Activated CD4-positive, alpha-beta T cell treated with anti-CD3 and anti-CD28 coated beads, Interleukin-2, amount 10 ng/mL, durations not matched to agents 7 days and 5 days (primary cell): Measurements from ENCODE around the gene PPP1R12B. TPM values are rescaled to one million over a fixed set of nuclear protein-coding genes. Genes with fewer than 3 reads are reported as not detected.
"Not testable (repeated sequence)": the region's sequence is repeated elsewhere in the genome, so short reads cannot be mapped to it uniquely, and the experiment has no call there.

Source experiments
- CTCF ChIA-PET: fragments of 350-600 bp; sonication (Branson Sonifier 250); formaldehyde crosslinking; loops from one replicate; lab custom pipeline; 2021; ENCODE audit warnings: antibody characterized with exemption; lab: Charles Lee
- POLR2A ChIA-PET: fragments of 350-600 bp; sonication (Branson Sonifier 250); formaldehyde crosslinking; loops from one replicate; lab custom pipeline; 2021; ENCODE audit warnings: antibody characterized with exemption; lab: Charles Lee
- DNase-seq: peaks from one replicate; pipeline ENCODE4 v3.0.0-alpha.2; 2020
- H3K27ac Mint-ChIP-seq: one replicate; pipeline ENCODE4 v1.8.0; 2021; ENCODE audit warnings: mild to moderate bottlenecking, moderate library complexity, mixed read lengths
- H3K27me3 Mint-ChIP-seq: one replicate; pipeline ENCODE4 v1.8.0; 2021; ENCODE audit warnings: mixed read lengths
- H3K36me3 Mint-ChIP-seq: one replicate; pipeline ENCODE4 v1.8.0; 2021; ENCODE audit warnings: low read depth, mixed read lengths
- H3K4me1 Mint-ChIP-seq: one replicate; pipeline ENCODE4 v1.8.0; 2021; ENCODE audit warnings: mixed read lengths
- H3K4me3 Mint-ChIP-seq: one replicate; pipeline ENCODE4 v1.8.0; 2021; ENCODE audit warnings: mild to moderate bottlenecking, moderate library complexity, mixed read lengths
- H3K9me3 Mint-ChIP-seq: one replicate; pipeline ENCODE4 v1.8.0; 2021; ENCODE audit warnings: mixed read lengths
- total RNA-seq, 2 experiments: library from RNA; stranded (reverse); gene quantifications; one replicate each; pipeline ENCODE4 v1.2.3, GENCODE V29; 2021

The PPP1R12B gene
- total RNA-seq, 2 experiments from 2014 or later: 20.2 to 25.0 TPM

DNA sequence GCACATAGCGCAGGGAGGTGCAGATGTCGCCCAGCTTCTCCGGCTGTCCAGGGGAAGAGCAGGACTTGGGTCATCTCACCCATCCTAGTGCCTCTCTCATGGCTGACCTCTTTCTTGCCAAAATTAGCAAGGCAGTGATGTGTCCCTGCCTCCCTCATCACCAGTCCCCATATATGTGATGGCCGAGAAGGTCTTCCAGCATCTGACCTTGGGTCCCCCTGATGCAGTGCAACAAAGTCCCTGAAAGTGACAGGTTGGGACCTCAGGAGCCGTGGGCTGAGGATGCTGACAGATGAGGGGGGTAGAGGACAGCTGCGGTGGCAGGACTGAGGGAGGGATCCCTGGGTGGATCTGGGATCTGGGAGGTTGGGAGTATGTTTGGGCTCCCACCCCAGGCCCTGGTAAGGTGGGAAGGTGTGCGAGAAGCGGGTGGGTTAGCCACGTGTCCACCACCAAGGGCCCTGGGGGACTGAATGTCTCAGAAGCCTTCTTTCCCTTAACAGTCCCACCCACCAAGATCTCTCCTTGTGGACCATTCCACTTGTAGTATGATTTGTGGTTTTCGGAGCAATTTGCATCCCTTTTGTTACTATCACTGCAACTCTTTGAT is 252.0 kb downstream of the PPP1R12B start:
- POLR2A ChIA-PET: no interaction called here
- CTCF ChIA-PET: interaction anchor here (1.3 kb wide), 1 partner anchor 35 kb away, joined by 3 read pairs; no protein-coding TSS in a partner anchor
- no peak overlapping the region for H3K4me3 Mint-ChIP-seq

DNA sequence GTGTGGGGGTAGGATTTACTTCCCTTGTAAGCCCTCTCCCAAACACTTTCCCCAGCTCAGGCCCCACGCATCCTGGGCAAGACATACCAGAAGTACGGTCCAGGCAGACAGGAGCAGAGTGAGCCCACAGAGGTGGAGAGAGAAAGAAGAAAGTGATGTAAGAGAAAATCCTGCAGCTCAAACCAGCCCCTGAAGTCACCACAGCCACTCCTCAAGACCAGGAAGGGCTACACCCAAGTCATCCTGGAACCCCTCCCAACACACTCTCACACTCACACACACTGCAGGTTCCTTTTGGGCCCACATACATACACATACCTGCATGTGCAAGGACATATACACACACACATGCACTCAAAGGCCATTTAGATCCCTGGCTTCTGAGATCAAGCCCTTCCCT is 254.9 kb downstream of the PPP1R12B start:
- DNase-seq: no peak
- Mint-ChIP-seq H3K4me3 (no peak overlapping the region), H3K27me3 (no peaks in the 10 kb centered on the region), H3K9me3 (no peaks in the 10 kb centered on the region), H3K4me1 (peaks cover 1% of the 10 kb centered on the region), H3K36me3 (no peaks in the 10 kb centered on the region), H3K27ac (no peak overlapping the region)
- ChIA-PET CTCF (interaction anchor here (1.1 to 1.4 kb wide), 2 partner anchors 26 to 42 kb away, joined by 3 read pairs; no protein-coding TSS in a partner anchor), POLR2A (no interaction called here)

More for the DNA sequence above, 252.0 kb downstream of the PPP1R12B start:
- DNase-seq: no peak
- Mint-ChIP-seq H3K9me3 (no peaks in the 10 kb centered on the region), H3K36me3 (no peaks in the 10 kb centered on the region), H3K27me3 (no peaks in the 10 kb centered on the region), H3K27ac (no peak overlapping the region), H3K4me1 (peaks cover 1% of the 10 kb centered on the region)

DNA sequence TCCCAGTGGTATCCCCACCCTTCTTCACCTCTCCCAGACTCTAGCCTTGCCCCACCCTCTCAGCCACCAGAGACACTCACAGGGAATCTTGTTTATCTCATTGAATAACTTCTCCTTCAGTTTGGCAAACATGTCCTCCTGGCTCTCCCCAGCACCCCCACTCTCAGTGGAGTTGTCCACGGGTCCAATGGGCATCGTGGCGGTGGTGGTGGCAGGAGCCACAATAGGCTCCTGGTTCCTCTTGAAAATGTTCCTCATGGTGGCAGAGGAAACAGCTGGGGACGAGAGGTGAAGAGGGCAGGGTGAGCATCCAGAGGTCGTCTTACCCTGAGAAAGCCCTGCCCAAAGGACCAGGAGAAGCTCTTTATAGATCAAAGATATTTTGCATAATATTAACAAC is 257.0 kb downstream of the PPP1R12B start:
- H3K9me3 Mint-ChIP-seq: no peaks in the 10 kb centered on the region
- no peaks in the 10 kb centered on the region for H3K27me3 Mint-ChIP-seq
- DNase-seq: no peak
- no peak overlapping the region for H3K4me3 Mint-ChIP-seq
- no peaks in the 10 kb centered on the region for H3K36me3 Mint-ChIP-seq
- no peak overlapping the region for H3K27ac Mint-ChIP-seq
- CTCF ChIA-PET: no interaction called here
- H3K4me1 Mint-ChIP-seq: peaks cover 1% of the 10 kb centered on the region
- POLR2A ChIA-PET: no interaction called here

DNA sequence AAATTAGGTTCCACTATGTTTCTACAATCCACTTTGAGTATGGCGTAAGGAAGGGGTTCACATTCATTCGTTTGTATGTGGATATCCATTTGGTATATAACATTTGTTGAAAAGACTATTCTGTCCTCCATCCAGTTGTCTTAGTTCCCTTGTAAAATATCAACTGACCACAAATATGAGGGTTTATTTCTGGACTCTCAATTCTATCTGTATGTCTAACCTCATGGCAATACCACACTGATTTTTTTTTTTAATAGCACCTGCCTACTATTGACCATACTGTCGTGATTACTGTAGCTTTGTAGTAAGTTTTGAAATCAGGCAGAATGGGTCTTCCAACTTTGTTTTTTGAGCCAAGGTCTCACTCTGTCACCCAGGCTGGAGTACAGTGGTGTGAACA is 263.5 kb downstream of the PPP1R12B start:
- not testable (repeated sequence) for H3K36me3 Mint-ChIP-seq

DNA sequence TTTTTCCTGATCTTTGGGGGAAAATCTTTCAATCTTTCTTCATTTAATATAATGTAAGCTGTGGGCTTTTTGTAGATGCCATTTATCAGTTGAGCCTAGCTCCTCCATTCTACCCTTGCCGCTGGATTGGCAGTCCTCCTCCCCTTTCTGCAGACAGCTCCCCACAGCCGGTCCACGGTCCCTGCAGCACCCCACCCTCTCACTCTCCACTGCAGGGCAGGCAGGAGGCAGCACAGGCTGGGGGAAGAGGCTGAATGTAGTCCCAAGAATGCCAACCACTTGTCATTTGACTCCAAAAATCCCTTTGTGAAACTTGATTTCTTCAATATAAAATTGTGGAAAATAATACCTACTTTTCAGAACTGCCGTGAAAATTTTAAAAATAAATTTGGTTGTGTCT is 265.1 kb downstream of the PPP1R12B start:
- Mint-ChIP-seq H3K36me3 (no peaks in the 10 kb centered on the region), H3K4me3 (no peak overlapping the region), H3K9me3 (no peaks in the 10 kb centered on the region), H3K4me1 (peaks cover 20% of the 10 kb centered on the region), H3K27me3 (peaks cover 9% of the 10 kb centered on the region), H3K27ac (no peak overlapping the region)
- ChIA-PET CTCF (no interaction called here), POLR2A (no interaction called here)
- no peak for DNase-seq

More for the DNA sequence above, 263.5 kb downstream of the PPP1R12B start:
- H3K9me3 Mint-ChIP-seq, H3K27ac Mint-ChIP-seq, H3K4me3 Mint-ChIP-seq, H3K27me3 Mint-ChIP-seq, POLR2A ChIA-PET, CTCF ChIA-PET, DNase-seq: not testable (repeated sequence)
- H3K4me1 Mint-ChIP-seq: peaks cover 20% of the 10 kb centered on the region

DNA sequence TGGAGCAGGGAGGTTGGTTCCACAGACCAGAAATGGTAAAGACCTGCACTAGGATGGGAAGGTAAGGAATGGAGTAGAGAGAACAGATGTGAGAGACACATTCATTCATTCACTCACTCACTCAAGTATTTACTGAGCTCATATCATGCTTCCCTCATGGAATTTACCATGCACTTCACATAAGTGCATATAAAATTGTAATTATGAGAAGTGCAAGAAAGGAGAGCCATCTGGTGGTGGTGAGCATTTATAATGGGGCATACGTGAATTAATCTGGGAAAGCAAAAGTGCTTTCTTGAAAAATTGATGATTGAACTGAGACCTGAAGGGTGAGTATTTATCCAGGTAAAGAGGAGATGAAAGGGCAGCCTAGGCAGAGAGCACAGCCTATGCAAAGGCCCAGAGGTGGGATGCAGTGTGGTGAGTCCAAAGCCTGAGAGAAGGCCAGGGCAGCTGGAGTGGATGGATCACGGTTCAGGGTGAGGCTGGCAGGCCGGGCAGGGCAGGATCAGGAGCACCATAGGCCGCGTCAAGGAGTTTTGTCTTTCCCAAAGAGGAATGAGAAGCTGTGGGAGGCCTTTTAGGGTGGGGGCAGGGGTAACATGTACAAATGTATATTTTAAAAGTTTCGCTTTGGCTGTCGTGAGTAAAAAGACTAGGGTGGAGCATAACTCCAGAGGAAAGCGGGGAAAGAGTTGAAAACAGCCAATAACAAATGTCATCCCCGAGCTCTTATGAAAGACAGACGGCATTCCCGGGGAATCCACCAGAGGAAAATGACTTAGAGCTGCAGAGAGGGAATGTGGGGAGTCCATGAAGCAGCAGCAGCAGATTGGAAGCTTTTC is 266.1 kb downstream of the PPP1R12B start:
- DNase-seq, H3K36me3 Mint-ChIP-seq, CTCF ChIA-PET, H3K9me3 Mint-ChIP-seq, H3K4me3 Mint-ChIP-seq, POLR2A ChIA-PET, H3K27ac Mint-ChIP-seq: not testable (repeated sequence)
- Mint-ChIP-seq H3K27me3 (peaks cover 11% of the 10 kb centered on the region), H3K4me1 (peaks cover 20% of the 10 kb centered on the region)

DNA sequence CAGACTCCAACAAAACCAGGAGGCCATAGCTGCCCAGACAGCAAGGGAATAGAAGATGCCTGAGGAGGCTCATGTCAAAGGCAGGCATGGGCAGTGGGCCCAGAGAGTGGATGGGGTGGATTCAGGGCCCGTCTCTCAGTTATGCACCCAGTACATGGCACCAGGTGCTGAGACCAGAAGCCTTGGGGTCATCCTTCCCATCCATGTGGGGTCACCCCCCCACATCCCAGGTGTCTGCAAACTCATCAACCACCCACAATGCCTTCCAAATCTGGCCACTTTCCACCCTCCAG is 266.7 kb downstream of the PPP1R12B start:
- CTCF ChIA-PET, H3K9me3 Mint-ChIP-seq, H3K36me3 Mint-ChIP-seq, H3K27ac Mint-ChIP-seq, H3K4me3 Mint-ChIP-seq, DNase-seq, POLR2A ChIA-PET: not testable (repeated sequence)
- peaks cover 14% of the 10 kb centered on the region for H3K27me3 Mint-ChIP-seq
- H3K4me1 Mint-ChIP-seq: peaks cover 20% of the 10 kb centered on the region

DNA sequence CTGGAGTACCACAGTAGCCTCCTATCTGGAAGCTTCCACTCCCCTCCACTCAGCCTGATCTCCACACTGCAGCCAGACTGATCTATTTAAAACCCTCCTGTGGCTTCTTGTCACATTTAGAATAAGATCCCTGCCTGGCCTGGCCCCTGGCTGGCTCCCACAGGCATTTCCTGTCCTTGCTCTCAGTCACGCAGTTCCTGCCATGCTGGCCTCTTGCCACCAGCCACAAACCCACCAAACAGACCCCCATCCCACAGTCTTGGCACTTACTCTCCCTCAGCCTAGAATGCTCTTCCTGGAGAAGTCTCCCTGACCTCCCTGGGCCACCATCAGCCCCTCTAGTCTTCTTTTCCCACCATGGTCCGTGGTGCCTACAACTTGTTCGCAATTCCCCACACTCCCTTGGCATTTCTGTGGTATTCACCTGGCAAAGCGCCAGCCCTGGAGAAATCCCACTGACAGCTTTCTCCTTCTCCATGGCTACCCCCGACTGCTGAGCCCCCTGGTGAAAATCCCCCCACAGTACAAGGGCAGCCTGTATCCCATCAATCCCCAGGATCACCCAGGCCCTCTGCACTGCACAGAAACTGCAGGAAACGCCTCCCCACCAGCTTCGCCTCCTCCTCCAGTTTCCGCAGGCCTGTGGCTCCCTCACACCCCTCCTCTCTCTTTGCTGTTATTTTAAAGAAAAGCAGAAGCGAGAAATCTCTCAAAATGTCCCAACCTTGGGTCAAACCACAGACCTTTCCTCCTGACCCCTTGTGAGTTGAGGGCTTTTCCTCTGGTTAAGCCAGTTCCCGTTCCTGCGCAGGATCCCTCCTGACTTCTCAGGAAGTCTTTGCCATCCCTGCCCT is 267.2 kb downstream of the PPP1R12B start:
- H3K27me3 Mint-ChIP-seq: peaks cover 19% of the 10 kb centered on the region
- H3K27ac Mint-ChIP-seq: peak overlapping the region; percentile 3
- ChIA-PET POLR2A (no interaction called here), CTCF (no interaction called here)
- DNase-seq: no peak
- H3K4me3 Mint-ChIP-seq: no peak overlapping the region
- H3K36me3 Mint-ChIP-seq: no peaks in the 10 kb centered on the region
- H3K9me3 Mint-ChIP-seq: no peaks in the 10 kb centered on the region
- peaks cover 20% of the 10 kb centered on the region for H3K4me1 Mint-ChIP-seq

DNA sequence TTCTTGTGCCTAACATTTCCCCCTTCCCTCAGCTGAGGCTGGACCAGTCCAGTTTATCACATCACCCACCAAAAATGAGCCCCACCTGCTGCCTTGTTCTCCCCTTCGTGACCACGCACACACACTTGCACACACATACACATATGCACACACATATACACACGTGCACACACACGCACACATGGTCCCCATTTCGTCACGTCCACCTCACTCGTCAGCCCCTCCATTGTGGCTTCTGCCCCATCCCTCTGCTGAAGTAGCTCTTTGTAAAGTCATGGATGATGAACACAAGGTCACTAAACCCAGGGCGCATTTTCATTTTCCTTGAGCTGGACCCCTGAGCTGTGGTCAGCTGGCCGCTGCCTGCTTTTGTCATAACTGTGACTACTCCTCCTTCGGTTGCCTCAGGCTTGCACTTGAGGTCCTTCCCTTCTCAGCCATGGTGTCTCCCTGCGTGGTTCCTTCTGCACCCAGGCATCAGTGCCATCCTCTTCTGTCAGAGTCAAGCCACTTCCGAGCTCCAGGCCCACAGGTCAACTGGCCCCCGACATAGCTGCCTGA is 267.9 kb downstream of the PPP1R12B start:
- H3K27ac Mint-ChIP-seq: peak overlapping the region; percentile 3

DNA sequence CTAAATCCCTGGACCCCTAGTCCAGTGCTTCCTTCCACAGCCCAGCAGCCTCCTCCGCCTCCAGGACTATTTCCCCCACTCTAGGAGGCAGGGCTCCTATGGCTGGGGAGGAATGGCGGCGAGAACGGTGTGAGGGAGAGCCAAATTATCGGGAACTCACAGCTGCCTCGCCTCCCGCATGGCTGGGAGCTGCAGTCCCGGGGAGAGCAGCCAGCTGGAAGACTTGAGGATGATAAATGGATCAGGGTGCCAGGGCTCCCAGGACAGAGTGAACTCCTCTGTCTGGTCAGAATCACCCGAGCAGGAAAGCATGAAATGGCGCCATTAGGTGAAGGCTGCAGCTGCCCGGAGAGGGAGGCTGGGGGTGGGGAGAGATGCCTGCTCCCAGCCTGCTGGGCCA is 270.5 kb downstream of the PPP1R12B start:
- peaks cover 32% of the 10 kb centered on the region for H3K27me3 Mint-ChIP-seq
- H3K36me3 Mint-ChIP-seq, H3K27ac Mint-ChIP-seq, CTCF ChIA-PET, H3K9me3 Mint-ChIP-seq, H3K4me3 Mint-ChIP-seq, POLR2A ChIA-PET, DNase-seq: not testable (repeated sequence)
- peaks cover 20% of the 10 kb centered on the region for H3K4me1 Mint-ChIP-seq

More for the DNA sequence above, 267.9 kb downstream of the PPP1R12B start:
- H3K4me3 Mint-ChIP-seq: no peak overlapping the region
- H3K36me3 Mint-ChIP-seq: no peaks in the 10 kb centered on the region
- POLR2A ChIA-PET: no interaction called here
- CTCF ChIA-PET: no interaction called here
- peaks cover 22% of the 10 kb centered on the region for H3K27me3 Mint-ChIP-seq
- peaks cover 20% of the 10 kb centered on the region for H3K4me1 Mint-ChIP-seq
- H3K9me3 Mint-ChIP-seq: no peaks in the 10 kb centered on the region
- no peak for DNase-seq

DNA sequence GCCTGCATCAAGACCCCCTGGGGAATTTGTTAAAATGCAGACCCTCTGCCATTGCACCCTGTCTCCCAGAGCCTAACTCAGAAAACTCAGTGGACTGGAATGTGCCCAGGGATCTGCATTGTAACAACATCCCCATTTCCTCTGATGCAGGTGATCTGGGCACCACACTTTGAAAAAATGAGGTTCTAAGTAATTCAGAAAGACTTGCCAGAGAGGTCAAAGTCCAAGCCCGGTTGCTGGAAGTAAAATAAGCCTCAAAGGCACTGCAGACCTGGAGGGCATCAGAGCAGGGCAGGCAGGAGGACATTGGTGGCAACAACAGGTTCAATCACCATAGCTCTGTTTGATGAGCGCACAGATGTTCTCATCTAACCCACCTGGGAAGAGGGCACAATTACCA is 271.0 kb downstream of the PPP1R12B start:
- ChIA-PET CTCF (no interaction called here), POLR2A (no interaction called here)
- Mint-ChIP-seq H3K4me3 (no peak overlapping the region), H3K9me3 (no peaks in the 10 kb centered on the region), H3K4me1 (peaks cover 20% of the 10 kb centered on the region), H3K27ac (no peak overlapping the region), H3K36me3 (no peaks in the 10 kb centered on the region), H3K27me3 (peaks cover 32% of the 10 kb centered on the region)
- no peak for DNase-seq

DNA sequence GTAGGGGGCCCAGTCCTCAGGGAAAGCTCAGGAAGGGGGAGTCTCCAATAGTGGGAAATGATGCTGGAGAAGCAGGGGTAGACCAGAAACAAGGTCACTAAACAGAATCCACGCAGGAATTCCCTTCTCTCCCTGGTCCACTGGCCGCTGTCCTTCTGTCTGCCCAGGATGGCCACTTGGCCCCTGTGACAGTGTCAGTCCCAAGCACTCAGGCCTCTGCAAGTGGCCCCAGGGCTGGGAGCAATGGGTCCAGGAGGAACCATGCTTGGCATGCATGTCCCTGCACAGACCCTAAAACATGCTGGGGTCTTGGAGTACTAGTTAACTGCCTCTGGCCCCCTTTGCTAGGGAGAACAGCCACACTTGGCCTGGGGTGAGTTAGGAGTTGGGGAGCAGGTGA is 271.5 kb downstream of the PPP1R12B start:
- peaks cover 18% of the 10 kb centered on the region for H3K4me1 Mint-ChIP-seq
- DNase-seq, H3K4me3 Mint-ChIP-seq, H3K36me3 Mint-ChIP-seq, H3K27ac Mint-ChIP-seq, CTCF ChIA-PET, POLR2A ChIA-PET, H3K9me3 Mint-ChIP-seq: not testable (repeated sequence)
- H3K27me3 Mint-ChIP-seq: peaks cover 32% of the 10 kb centered on the region

DNA sequence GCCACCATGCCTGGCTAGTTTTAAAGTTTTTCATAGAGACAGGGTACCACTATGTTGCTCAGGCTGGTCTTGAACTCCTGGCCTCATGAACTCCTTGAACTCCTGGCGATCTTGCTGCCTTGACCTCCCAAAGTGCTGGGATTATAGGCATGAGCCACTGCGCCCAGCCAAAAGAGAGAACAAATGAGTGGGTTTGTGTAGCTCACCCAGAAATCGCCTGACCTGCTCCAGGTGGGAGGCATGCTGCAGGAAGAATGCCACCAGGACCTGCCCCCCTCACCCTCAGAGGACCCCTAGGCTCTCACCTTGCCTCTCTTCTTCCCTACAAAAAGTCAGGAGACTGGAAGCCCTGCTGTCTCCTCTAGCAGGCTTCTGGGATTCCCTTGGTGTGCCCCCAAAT is 272.9 kb downstream of the PPP1R12B start:
- CTCF ChIA-PET: no interaction called here
- Mint-ChIP-seq H3K4me3 (no peak overlapping the region), H3K36me3 (no peaks in the 10 kb centered on the region), H3K9me3 (no peaks in the 10 kb centered on the region), H3K27me3 (peaks cover 30% of the 10 kb centered on the region), H3K4me1 (peaks cover 4% of the 10 kb centered on the region), H3K27ac (no peak overlapping the region)
- no peak for DNase-seq
- POLR2A ChIA-PET: no interaction called here
